PFSK-1 (cell line): Measurements from ENCODE around the gene SNORC.

Experiments
- POLR2AphosphoS5 ChIP-seq: IDR thresholded peaks from 2 replicates; pipeline ENCODE4 v1.6.1; 2012; ENCODE audit warnings: low read depth, mild to moderate bottlenecking, control low read depth, low read length, moderate library complexity
- SIN3A ChIP-seq: IDR thresholded peaks from 2 replicates; pipeline ENCODE4 v1.6.1; 2012; ENCODE audit warnings: mild to moderate bottlenecking, low read length, moderate library complexity, borderline replicate concordance; ENCODE audit not compliant: insufficient read depth

- TF ChIP-seq SIN3A (no peak), POLR2AphosphoS5 (no peak)
Measured at GRCh38 chr2:232890536-232890895, 20.5 kb downstream of the SNORC start.
